ENCODE measurements around the gene GATB.

Gene GATB

DNA sequence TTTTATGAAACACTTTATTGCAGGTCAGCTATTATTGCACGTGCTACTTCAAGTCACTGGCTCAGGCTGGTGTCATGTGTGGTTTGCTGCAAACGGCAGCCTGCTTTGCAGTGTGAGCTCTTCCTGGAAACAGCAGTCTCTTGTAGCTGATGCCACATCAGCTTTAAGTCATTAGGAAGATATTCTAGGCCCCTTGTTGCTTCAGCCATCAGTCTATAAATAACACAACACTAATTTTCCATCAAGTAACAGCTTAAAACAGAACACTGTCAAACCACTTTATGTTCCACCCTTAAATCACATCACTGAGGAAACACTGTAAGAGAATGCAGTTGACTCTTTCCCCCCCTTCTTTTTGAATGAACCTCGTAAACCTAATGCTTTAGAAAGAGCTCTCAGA lies 93.8 kb downstream of the GATB start:
- Histone ChIP-seq H4K91ac (ENCODE audit: low read depth, low read length, poor library complexity) (no peak overlapping the region), H3K9me3 (replicated peaks in 1 of 2; ENCODE audit: control insufficient read depth in 2 of 2, insufficient read depth in 1 of 2, low read depth in 1 of 2, low read length in 2 of 2) (no peaks in the 10 kb centered on the region), H3K4me2 (ENCODE audit: insufficient read depth, low read length, poor library complexity, severe bottlenecking) (no peak overlapping the region)

DNA sequence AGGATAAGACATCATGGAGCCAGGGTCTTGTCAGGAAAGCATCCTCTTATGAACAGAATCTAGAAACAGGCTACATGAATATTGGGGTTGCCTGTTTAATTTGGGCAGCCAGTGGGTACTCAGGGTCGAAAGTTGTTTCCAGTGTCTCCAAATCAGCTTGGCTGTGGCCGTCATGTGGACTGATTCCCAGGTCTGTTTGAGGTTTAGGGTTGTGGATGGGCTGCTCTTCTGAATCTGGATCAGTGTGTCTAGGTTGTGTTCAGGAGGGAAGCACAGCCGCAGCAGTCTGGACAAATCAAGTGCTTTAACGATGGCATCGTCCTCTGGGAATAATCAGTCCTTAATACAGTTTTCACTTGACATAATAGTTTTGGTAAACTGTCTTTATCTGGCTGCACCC lies 94.3 kb downstream of the GATB start:
- no peak overlapping the region for H3K4me3 ChIP-seq (ENCODE audit: low read length in 2 of 2)
- no CpG with 5 or more reads among the region's 5 CpGs for WGBS, 2 donors (ENCODE audit: extremely low coverage in 2 of 2, insufficient read length in 2 of 2, insufficient replicate concordance in 1 of 2)
- no peak overlapping the region for H2BK120ac ChIP-seq (ENCODE audit: low read depth, low read length)

More for the DNA sequence above, 93.8 kb downstream of the GATB start:
- Histone ChIP-seq H3K27ac (replicated peaks; ENCODE audit: low read length) (no peak overlapping the region), H3K18ac (ENCODE audit: low read length) (no peak overlapping the region), H3K36me3 (replicated peaks in 1 of 2; ENCODE audit: control insufficient read depth in 2 of 2, insufficient read depth in 2 of 2, low read length in 2 of 2) (peaks cover 0 to 2% of the 10 kb centered on the region in 2 donors), H2BK5ac (ENCODE audit: low read length) (no peak overlapping the region), H2AFZ (ENCODE audit: low read length) (no peak overlapping the region), H3K79me1 (ENCODE audit: low read depth, low read length) (no peaks in the 10 kb centered on the region), H3K14ac (ENCODE audit: low read length) (no peak overlapping the region), H4K8ac (ENCODE audit: low read depth, low read length) (no peak overlapping the region), H3K4ac (ENCODE audit: low read length) (no peak overlapping the region), H3K4me1 (ENCODE audit: control insufficient read depth in 2 of 2, insufficient read depth in 1 of 2, low read depth in 1 of 2, low read length in 2 of 2) (peaks cover 6 to 7% of the 10 kb centered on the region in 2 donors), H3K23ac (ENCODE audit: low read depth, low read length, poor library complexity) (no peak overlapping the region), H2BK15ac (ENCODE audit: low read length) (no peak overlapping the region), H3K9ac (ENCODE audit: low read depth, low read length, poor library complexity) (no peak overlapping the region), H3K27me3 (ENCODE audit: control insufficient read depth in 3 of 3, insufficient read depth in 3 of 3, low read depth in 1 of 3, low read length in 3 of 3) (no peaks in the 10 kb centered on the region), H3K4me3 (ENCODE audit: low read length in 2 of 2) (no peak overlapping the region), H2BK120ac (ENCODE audit: low read depth, low read length) (no peak overlapping the region), H2BK12ac (ENCODE audit: low read length) (no peak overlapping the region), H2AK5ac (ENCODE audit: low read depth, low read length) (no peak overlapping the region)
- no CpG with 5 or more reads among the region's 3 CpGs for WGBS, 2 donors (ENCODE audit: extremely low coverage in 2 of 2, insufficient read length in 2 of 2, insufficient replicate concordance in 1 of 2)
- DNase-seq (ENCODE audit: low spot score): no peak

DNA sequence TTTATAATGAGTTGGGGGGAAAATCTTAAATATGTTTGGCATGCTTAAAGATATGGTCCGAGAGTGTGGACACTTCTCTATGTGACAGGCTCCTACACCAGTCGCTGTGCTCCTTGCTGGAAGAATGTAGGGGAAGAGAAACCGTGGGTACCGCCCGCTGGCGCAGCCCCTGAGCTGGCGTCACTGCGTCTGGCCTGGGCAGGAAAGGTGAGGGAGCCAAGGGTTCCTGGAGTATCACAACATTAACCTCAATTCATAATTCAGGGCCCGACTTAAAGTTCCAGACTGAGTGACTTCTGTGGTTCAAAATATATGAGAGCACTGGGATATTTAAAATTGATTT lies 95.1 kb downstream of the GATB start:
- no peaks in the 10 kb centered on the region for H3K27me3 ChIP-seq (ENCODE audit: control insufficient read depth in 3 of 3, insufficient read depth in 3 of 3, low read depth in 1 of 3, low read length in 3 of 3)
- no peak overlapping the region for H3K14ac ChIP-seq (ENCODE audit: low read length)
- no peak overlapping the region for H3K4ac ChIP-seq (ENCODE audit: low read length)
- no peak overlapping the region for H3K4me3 ChIP-seq (ENCODE audit: low read length in 2 of 2)
- no peaks in the 10 kb centered on the region for H3K9me3 ChIP-seq (replicated peaks in 1 of 2; ENCODE audit: control insufficient read depth in 2 of 2, insufficient read depth in 1 of 2, low read depth in 1 of 2, low read length in 2 of 2)
- WGBS, 2 donors (ENCODE audit: extremely low coverage in 2 of 2, insufficient read length in 2 of 2, insufficient replicate concordance in 1 of 2): no CpG with 5 or more reads among the region's 9 CpGs
- no peak overlapping the region for H3K4me2 ChIP-seq (ENCODE audit: insufficient read depth, low read length, poor library complexity, severe bottlenecking)
- no peak overlapping the region for H3K18ac ChIP-seq (ENCODE audit: low read length)
- no peaks in the 10 kb centered on the region for H3K79me1 ChIP-seq (ENCODE audit: low read depth, low read length)
- no peak overlapping the region for H2BK5ac ChIP-seq (ENCODE audit: low read length)
- H2AK5ac ChIP-seq (ENCODE audit: low read depth, low read length): no peak overlapping the region
- no peak overlapping the region for H2AFZ ChIP-seq (ENCODE audit: low read length)
- DNase-seq (ENCODE audit: low spot score): no peak
- H3K36me3 ChIP-seq (replicated peaks in 1 of 2; ENCODE audit: control insufficient read depth in 2 of 2, insufficient read depth in 2 of 2, low read length in 2 of 2): peaks cover 0 to under 1% of the 10 kb centered on the region in 2 donors
- peaks cover 0 to 6% of the 10 kb centered on the region in 2 donors for H3K4me1 ChIP-seq (ENCODE audit: control insufficient read depth in 2 of 2, insufficient read depth in 1 of 2, low read depth in 1 of 2, low read length in 2 of 2)
- no peak overlapping the region for H3K23ac ChIP-seq (ENCODE audit: low read depth, low read length, poor library complexity)
- no peak overlapping the region for H3K9ac ChIP-seq (ENCODE audit: low read depth, low read length, poor library complexity)
- no peak overlapping the region for H4K8ac ChIP-seq (ENCODE audit: low read depth, low read length)
- H2BK120ac ChIP-seq (ENCODE audit: low read depth, low read length): no peak overlapping the region
- H2BK15ac ChIP-seq (ENCODE audit: low read length): no peak overlapping the region
- H3K27ac ChIP-seq (replicated peaks; ENCODE audit: low read length): no peak overlapping the region
- H4K91ac ChIP-seq (ENCODE audit: low read depth, low read length, poor library complexity): no peak overlapping the region
- no peak overlapping the region for H2BK12ac ChIP-seq (ENCODE audit: low read length)

More for the DNA sequence above, 94.3 kb downstream of the GATB start:
- Histone ChIP-seq H3K27ac (replicated peaks; ENCODE audit: low read length) (no peak overlapping the region), H2BK12ac (ENCODE audit: low read length) (no peak overlapping the region), H3K4me1 (ENCODE audit: control insufficient read depth in 2 of 2, insufficient read depth in 1 of 2, low read depth in 1 of 2, low read length in 2 of 2) (peaks cover 1 to 6% of the 10 kb centered on the region in 2 donors), H4K91ac (ENCODE audit: low read depth, low read length, poor library complexity) (no peak overlapping the region), H2BK5ac (ENCODE audit: low read length) (no peak overlapping the region), H3K9ac (ENCODE audit: low read depth, low read length, poor library complexity) (no peak overlapping the region), H3K27me3 (ENCODE audit: control insufficient read depth in 3 of 3, insufficient read depth in 3 of 3, low read depth in 1 of 3, low read length in 3 of 3) (no peaks in the 10 kb centered on the region), H3K18ac (ENCODE audit: low read length) (no peak overlapping the region), H2BK15ac (ENCODE audit: low read length) (no peak overlapping the region), H3K36me3 (replicated peaks in 1 of 2; ENCODE audit: control insufficient read depth in 2 of 2, insufficient read depth in 2 of 2, low read length in 2 of 2) (peaks cover 0 to 2% of the 10 kb centered on the region in 2 donors), H3K4ac (ENCODE audit: low read length) (no peak overlapping the region), H4K8ac (ENCODE audit: low read depth, low read length) (no peak overlapping the region), H3K9me3 (replicated peaks in 1 of 2; ENCODE audit: control insufficient read depth in 2 of 2, insufficient read depth in 1 of 2, low read depth in 1 of 2, low read length in 2 of 2) (no peaks in the 10 kb centered on the region), H3K23ac (ENCODE audit: low read depth, low read length, poor library complexity) (no peak overlapping the region), H2AK5ac (ENCODE audit: low read depth, low read length) (no peak overlapping the region), H3K79me1 (ENCODE audit: low read depth, low read length) (no peaks in the 10 kb centered on the region), H2AFZ (ENCODE audit: low read length) (no peak overlapping the region), H3K14ac (ENCODE audit: low read length) (no peak overlapping the region), H3K4me2 (ENCODE audit: insufficient read depth, low read length, poor library complexity, severe bottlenecking) (no peak overlapping the region)
- no peak for DNase-seq (ENCODE audit: low spot score)

DNA sequence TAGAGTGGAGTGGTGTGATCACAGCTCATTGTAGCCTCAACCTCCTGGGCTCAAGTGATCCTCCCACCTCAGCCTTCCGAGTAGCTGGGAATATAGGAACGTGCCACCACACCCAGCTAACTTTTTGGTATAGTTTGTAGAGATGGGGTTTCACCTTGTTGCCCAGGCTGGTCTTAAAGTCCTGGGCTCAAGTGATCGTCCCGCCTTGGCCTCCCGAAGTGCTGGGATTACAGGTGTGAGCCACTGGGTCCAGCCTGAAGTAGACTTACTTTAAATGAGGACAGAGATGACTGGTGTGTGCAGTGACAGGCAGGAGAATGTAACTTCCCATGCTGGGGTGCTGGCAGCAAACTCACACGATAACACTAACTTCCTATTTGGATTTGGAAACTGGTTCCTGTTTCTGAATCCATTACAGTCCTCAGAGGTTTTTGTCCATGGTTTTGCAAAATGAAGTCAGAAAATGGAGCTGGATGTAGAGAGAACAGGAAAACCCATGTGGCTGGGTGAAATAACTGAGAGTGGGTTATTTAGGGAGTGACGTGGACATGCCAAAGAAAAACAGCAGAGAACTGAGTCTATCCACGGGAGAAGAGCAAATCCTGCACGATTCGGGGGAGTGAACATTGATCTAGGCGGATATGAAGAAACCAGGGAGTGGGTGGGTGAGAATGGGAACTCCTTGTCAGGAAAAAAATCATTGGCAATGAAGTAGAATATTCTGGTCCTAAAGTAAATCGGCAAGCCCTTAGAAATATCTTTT lies 95.6 kb downstream of the GATB start:
- H3K27ac ChIP-seq (replicated peaks; ENCODE audit: low read length): no peak overlapping the region
- no CpG with 5 or more reads among the region's 12 CpGs for WGBS, 2 donors (ENCODE audit: extremely low coverage in 2 of 2, insufficient read length in 2 of 2, insufficient replicate concordance in 1 of 2)

More for the DNA sequence above, 95.6 kb downstream of the GATB start:
- H3K23ac ChIP-seq (ENCODE audit: low read depth, low read length, poor library complexity): no peak overlapping the region
- no peak for DNase-seq (ENCODE audit: low spot score)
- no peaks in the 10 kb centered on the region for H3K27me3 ChIP-seq (ENCODE audit: control insufficient read depth in 3 of 3, insufficient read depth in 3 of 3, low read depth in 1 of 3, low read length in 3 of 3)
- no peak overlapping the region for H3K4me3 ChIP-seq (ENCODE audit: low read length in 2 of 2)
- H3K9ac ChIP-seq (ENCODE audit: low read depth, low read length, poor library complexity): no peak overlapping the region
- H2BK12ac ChIP-seq (ENCODE audit: low read length): no peak overlapping the region
- no peaks in the 10 kb centered on the region for H3K9me3 ChIP-seq (replicated peaks in 1 of 2; ENCODE audit: control insufficient read depth in 2 of 2, insufficient read depth in 1 of 2, low read depth in 1 of 2, low read length in 2 of 2)
- H2AFZ ChIP-seq (ENCODE audit: low read length): no peak overlapping the region
- H3K4ac ChIP-seq (ENCODE audit: low read length): no peak overlapping the region
- H4K91ac ChIP-seq (ENCODE audit: low read depth, low read length, poor library complexity): no peak overlapping the region
- no peak overlapping the region for H3K14ac ChIP-seq (ENCODE audit: low read length)
- H2BK120ac ChIP-seq (ENCODE audit: low read depth, low read length): no peak overlapping the region
- H3K36me3 ChIP-seq (replicated peaks in 1 of 2; ENCODE audit: control insufficient read depth in 2 of 2, insufficient read depth in 2 of 2, low read length in 2 of 2): no peaks in the 10 kb centered on the region
- no peak overlapping the region for H2BK5ac ChIP-seq (ENCODE audit: low read length)
- peaks cover 0 to 6% of the 10 kb centered on the region in 2 donors for H3K4me1 ChIP-seq (ENCODE audit: control insufficient read depth in 2 of 2, insufficient read depth in 1 of 2, low read depth in 1 of 2, low read length in 2 of 2)
- H2BK15ac ChIP-seq (ENCODE audit: low read length): no peak overlapping the region
- no peaks in the 10 kb centered on the region for H3K79me1 ChIP-seq (ENCODE audit: low read depth, low read length)
- H4K8ac ChIP-seq (ENCODE audit: low read depth, low read length): no peak overlapping the region
- H2AK5ac ChIP-seq (ENCODE audit: low read depth, low read length): no peak overlapping the region
- H3K4me2 ChIP-seq (ENCODE audit: insufficient read depth, low read length, poor library complexity, severe bottlenecking): no peak overlapping the region
- H3K18ac ChIP-seq (ENCODE audit: low read length): no peak overlapping the region

Data from neuronal stem cell (in vitro differentiated cells).